Suprapubic skin (tissue), 3 donors: ENCODE measurements around the gene CAMKK1.

Experiments used
- CTCF ChIP-seq, 2 donors: fragments of 200-600 bp in 1 of 2; fragments of 450-650 bp in 1 of 2; sonication (generic) in 1 of 2; IDR thresholded peaks; one replicate each; pipeline ENCODE4 v1.5.1; 2016 to 2019; ENCODE audit warnings: antibody characterized with exemption in 2 of 2, mild to moderate bottlenecking in 1 of 2, moderate library complexity in 1 of 2
- POLR2AphosphoS5 ChIP-seq, 3 donors: sonication (generic); formaldehyde crosslinking; IDR thresholded peaks; one replicate each; pipeline ENCODE4 v1.6.1; 2017; ENCODE audit warnings: antibody characterized with exemption in 3 of 3

- TF ChIP-seq CTCF (IDR thresholded peaks at IDR 0.05): no peak
- no peak for TF ChIP-seq POLR2AphosphoS5 (IDR thresholded peaks at IDR 0.05)
Observed at GRCh38 chr17:3915995-3916696, 23.3 kb upstream of the CAMKK1 start, which contains the start of gene P2RX1.
